Forelimb muscle (tissue), 1 donor: ENCODE data around the gene DPP3. TPM values are rescaled to one million over a fixed set of nuclear protein-coding genes. Genes with fewer than 3 reads are reported as not detected.

ENCODE experiments used
- DNase-seq: peaks from one replicate; pipeline ENCODE4 v3.0.0-alpha.2; 2013; ENCODE audit warnings: low read depth
- polyA plus RNA-seq: library from polyadenylated mRNA; unstranded; fragments of 120-200 nt; gene quantifications from one replicate; pipeline ENCODE4 v1.2.1, GENCODE V29; 2013; ENCODE audit not compliant: insufficient read length

Gene DPP3
- polyA plus RNA-seq, 1 donor = 24.0 TPM

- no peak for DNase-seq
Observed at GRCh38 chr11:66484806-66485380, 4.7 kb downstream of the DPP3 start.

GRCh38 chr11:66488957-66489356, 8.7 kb downstream of the DPP3 start:
- DNase-seq = no peak

- no peak for DNase-seq
Observed at GRCh38 chr11:66489636-66490035, 9.4 kb downstream of the DPP3 start.

GRCh38 chr11:66491315-66491935, 11.2 kb downstream of the DPP3 start:
- DNase-seq = no peak

GRCh38 chr11:66492161-66492865, 12.1 kb downstream of the DPP3 start:
- DNase-seq = no peak

GRCh38 chr11:66493130-66493529, 12.9 kb downstream of the DPP3 start:
- no peak for DNase-seq

- no peak for DNase-seq
Observed at GRCh38 chr11:66494458-66494857, 14.2 kb downstream of the DPP3 start.

GRCh38 chr11:66494935-66495334, 14.7 kb downstream of the DPP3 start:
- no peak for DNase-seq

GRCh38 chr11:66495401-66495854, 15.2 kb downstream of the DPP3 start:
- no peak for DNase-seq

- no peak for DNase-seq
Observed at GRCh38 chr11:66497206-66497605, 17.0 kb downstream of the DPP3 start.

GRCh38 chr11:66498506-66498905, 18.3 kb downstream of the DPP3 start:
- DNase-seq = no peak

GRCh38 chr11:66505276-66505816, 25.1 kb downstream of the DPP3 start:
- no peak for DNase-seq

GRCh38 chr11:66509131-66509561, 28.9 kb downstream of the DPP3 start:
- DNase-seq = no peak

GRCh38 chr11:66510271-66510989, 30.2 kb downstream of the DPP3 start, which contains the start of gene BBS1:
TSS of gene BBS1 (plus strand) at chr11:66510635. CDS start at chr11:66510660, 25 bp downstream.
- peak; percentile 38 for DNase-seq

- no peak for DNase-seq
Observed at GRCh38 chr11:66510990-66511339, 30.7 kb downstream of the DPP3 start.

- no peak for DNase-seq
Observed at GRCh38 chr11:66523611-66524010, 43.4 kb downstream of the DPP3 start.

- no peak for DNase-seq
Observed at GRCh38 chr11:66524304-66525040, 44.2 kb downstream of the DPP3 start.

- no peak for DNase-seq
Observed at GRCh38 chr11:66529069-66529468, 48.8 kb downstream of the DPP3 start.

GRCh38 chr11:66529655-66530054, 49.4 kb downstream of the DPP3 start:
- DNase-seq = no peak

- no peak for DNase-seq
Observed at GRCh38 chr11:66530927-66531709, 50.9 kb downstream of the DPP3 start.

GRCh38 chr11:66531841-66532240, 51.6 kb downstream of the DPP3 start:
- DNase-seq = no peak
